Uterus (tissue), 2 donors: ENCODE measurements around the gene TMPRSS9.
A peak's percentile ranks its signal among the peaks of the same experiment; 100 is the strongest.

Source experiments
- POLR2A ChIP-seq, 2 donors: fragments of 450-650 bp; IDR thresholded peaks; one replicate each; pipeline ENCODE4 v1.6.1; 2016; ENCODE audit warnings: antibody characterized with exemption in 2 of 2, mild to moderate bottlenecking in 1 of 2, moderate library complexity in 1 of 2
- TF ChIP-seq, protein P1 (sequence below), 4 experiments: fragments of 200-600 bp in 2 of 4; fragments of 450-650 bp in 2 of 4; sonication (generic) in 2 of 4; IDR thresholded peaks; one replicate each; pipeline ENCODE4 v1.5.1; 2016 to 2019; ENCODE audit warnings: antibody characterized with exemption in 4 of 4, mild to moderate bottlenecking in 2 of 4, moderate library complexity in 1 of 4

DNA sequence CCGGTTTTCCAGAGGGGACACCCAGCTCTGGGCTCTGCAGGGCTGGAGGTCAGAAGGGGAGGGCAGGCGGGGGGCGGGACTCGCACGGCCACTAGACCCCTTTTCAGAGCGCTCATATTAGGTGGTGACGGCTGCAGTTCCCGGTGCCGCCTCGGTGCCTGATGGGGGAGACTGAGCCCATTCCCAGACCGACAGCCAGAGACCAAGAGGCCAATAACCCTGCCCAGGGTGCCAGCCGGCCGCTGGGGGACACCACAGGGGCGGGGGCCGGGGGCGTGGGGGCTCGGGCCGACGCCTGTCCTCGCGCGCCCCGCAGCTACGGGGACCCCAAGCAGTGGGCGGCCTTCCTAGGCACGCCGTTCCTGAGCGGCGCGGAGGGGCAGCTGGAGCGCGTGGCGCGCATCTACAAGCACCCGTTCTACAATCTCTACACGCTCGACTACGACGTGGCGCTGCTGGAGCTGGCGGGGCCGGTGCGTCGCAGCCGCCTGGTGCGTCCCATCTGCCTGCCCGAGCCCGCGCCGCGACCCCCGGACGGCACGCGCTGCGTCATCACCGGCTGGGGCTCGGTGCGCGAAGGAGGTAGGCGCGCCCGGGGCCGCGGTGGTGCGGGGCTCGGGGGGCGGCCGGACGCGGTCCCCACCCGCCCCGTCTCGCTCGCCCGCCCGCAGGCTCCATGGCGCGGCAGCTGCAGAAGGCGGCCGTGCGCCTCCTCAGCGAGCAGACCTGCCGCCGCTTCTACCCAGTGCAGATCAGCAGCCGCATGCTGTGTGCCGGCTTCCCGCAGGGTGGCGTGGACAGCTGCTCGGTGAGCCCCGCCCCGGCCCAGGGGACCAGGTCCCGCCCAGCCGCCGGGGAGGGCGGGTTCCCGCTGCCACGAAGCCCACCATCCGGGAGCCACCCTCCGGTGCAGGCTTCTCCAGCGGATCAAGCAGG, 64.9 kb downstream of the TMPRSS9 start:
- TF ChIP-seq POLR2A (IDR thresholded peaks at IDR 0.05) = no peak
- TF ChIP-seq, protein P1, sequence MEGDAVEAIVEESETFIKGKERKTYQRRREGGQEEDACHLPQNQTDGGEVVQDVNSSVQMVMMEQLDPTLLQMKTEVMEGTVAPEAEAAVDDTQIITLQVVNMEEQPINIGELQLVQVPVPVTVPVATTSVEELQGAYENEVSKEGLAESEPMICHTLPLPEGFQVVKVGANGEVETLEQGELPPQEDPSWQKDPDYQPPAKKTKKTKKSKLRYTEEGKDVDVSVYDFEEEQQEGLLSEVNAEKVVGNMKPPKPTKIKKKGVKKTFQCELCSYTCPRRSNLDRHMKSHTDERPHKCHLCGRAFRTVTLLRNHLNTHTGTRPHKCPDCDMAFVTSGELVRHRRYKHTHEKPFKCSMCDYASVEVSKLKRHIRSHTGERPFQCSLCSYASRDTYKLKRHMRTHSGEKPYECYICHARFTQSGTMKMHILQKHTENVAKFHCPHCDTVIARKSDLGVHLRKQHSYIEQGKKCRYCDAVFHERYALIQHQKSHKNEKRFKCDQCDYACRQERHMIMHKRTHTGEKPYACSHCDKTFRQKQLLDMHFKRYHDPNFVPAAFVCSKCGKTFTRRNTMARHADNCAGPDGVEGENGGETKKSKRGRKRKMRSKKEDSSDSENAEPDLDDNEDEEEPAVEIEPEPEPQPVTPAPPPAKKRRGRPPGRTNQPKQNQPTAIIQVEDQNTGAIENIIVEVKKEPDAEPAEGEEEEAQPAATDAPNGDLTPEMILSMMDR (IDR thresholded peaks at IDR 0.05) = peak in 2 of 4 experiments; percentile 22
